NT2/D1 (cell line): ENCODE measurements around the gene ASAP3.
"Not testable (repeated sequence)": the region's sequence is repeated elsewhere in the genome, so short reads cannot be mapped to it uniquely, and the experiment has no call there.

Experiments
- YY1 ChIP-seq: IDR thresholded peaks from 2 replicates; pipeline ENCODE4 v1.6.1; 2011; ENCODE audit not compliant: insufficient read length, insufficient read depth
- ZNF274 ChIP-seq: IDR thresholded peaks from 2 replicates; pipeline ENCODE4 v1.6.1; 2011; ENCODE audit warnings: mild to moderate bottlenecking, low read depth, low read length

- not testable (repeated sequence) for TF ChIP-seq YY1, ZNF274
Measured at GRCh38 chr1:23380236-23380635, 103.7 kb downstream of the ASAP3 start.
